H1 (cell line): ENCODE measurements around the gene NOVA1. TPM values are rescaled to one million over a fixed set of nuclear protein-coding genes. Genes with fewer than 3 reads are reported as not detected.

Experiments
- CTCF ChIA-PET: fragments of 300-600 bp; sonication (Branson Sonifier 250); formaldehyde crosslinking; loops from one replicate; lab custom pipeline; 2021; ENCODE audit not compliant: partially characterized antibody; lab: Charles Lee
- POLR2A ChIA-PET: fragments of 300-600 bp; sonication (Branson Sonifier 250); formaldehyde crosslinking; loops from one replicate; lab custom pipeline; 2021; ENCODE audit warnings: inconsistent platforms; ENCODE audit not compliant: partially characterized antibody; lab: Charles Lee
- DNase-seq, 2 experiments: peaks; one replicate each; pipeline versions ENCODE4 v3.0.0 to v3.0.0-alpha.2; 2010 to 2022; ENCODE audit warnings: low spot score in 2 of 2, low read depth in 1 of 2, mixed read lengths in 1 of 2
- FAIRE-seq: peaks from 2 replicates; lab custom pipeline; 2011; peaks lifted over from hg19 to GRCh38; lab: Jason Lieb, UNC
- H2AFZ ChIP-seq: 2 replicates; pipeline ENCODE4 v1.8.1; 2012; ENCODE audit warnings: low read length, inconsistent platforms
- H2AK5ac ChIP-seq: 2 replicates; pipeline ENCODE4 v1.6.1; 2013; ENCODE audit warnings: low read depth, low read length
- H2BK120ac ChIP-seq: replicated peaks from 2 replicates; pipeline ENCODE3; 2013; ENCODE audit warnings: low read depth, low read length, inconsistent platforms
- H2BK12ac ChIP-seq: 2 replicates; pipeline ENCODE4 v1.6.1; 2013; ENCODE audit warnings: low read depth, low read length
- H2BK15ac ChIP-seq: 2 replicates; pipeline ENCODE4 v1.6.1; 2013; ENCODE audit warnings: low read length
- H2BK20ac ChIP-seq: 2 replicates; pipeline ENCODE4 v1.6.1; 2013; ENCODE audit warnings: low read length
- H2BK5ac ChIP-seq: 2 replicates; pipeline ENCODE4 v1.6.1; 2013; ENCODE audit warnings: low read depth, low read length
- H3K14ac ChIP-seq: 2 replicates; pipeline ENCODE4 v1.6.1; 2013; ENCODE audit warnings: inconsistent platforms; ENCODE audit not compliant: insufficient read length
- H3K18ac ChIP-seq: 2 replicates; pipeline ENCODE4 v1.6.1; 2013; ENCODE audit warnings: low read length; ENCODE audit errors: extremely low read depth
- H3K23ac ChIP-seq: 2 replicates; pipeline ENCODE4 v1.6.1; 2013; ENCODE audit warnings: inconsistent platforms; ENCODE audit not compliant: insufficient read length
- H3K23me2 ChIP-seq: 2 replicates; pipeline ENCODE4 v1.6.1; 2013; ENCODE audit warnings: low read depth, low read length
- H3K27ac ChIP-seq: 2 replicates; pipeline ENCODE4 v1.6.1; 2011; ENCODE audit warnings: low read depth, low read length, inconsistent platforms
- H3K27me3 ChIP-seq, 4 experiments: replicated peaks in 1 of 4; 1 replicate in 1 of 4; 2 replicates in 3 of 4; pipeline versions ENCODE4 v1.6.1 to v1.8.1; 2011 to 2013; ENCODE audit warnings: low read length in 3 of 4, mild to moderate bottlenecking in 3 of 4, inconsistent platforms in 2 of 4, mixed read lengths in 2 of 4, moderate library complexity in 1 of 4; ENCODE audit not compliant: control insufficient read depth in 3 of 4, insufficient read depth in 3 of 4; ENCODE audit errors: extremely low read depth in 1 of 4
- H3K36me3 ChIP-seq, 4 experiments: 2 replicates each; pipeline versions ENCODE4 v1.6.1 to v1.8.1; 2011 to 2013; ENCODE audit warnings: mild to moderate bottlenecking in 4 of 4, low read length in 3 of 4, moderate library complexity in 2 of 4, control low read depth in 1 of 4, inconsistent platforms in 1 of 4; ENCODE audit not compliant: insufficient read depth in 4 of 4, control insufficient read depth in 2 of 4
- H3K4ac ChIP-seq: replicated peaks from 2 replicates; pipeline ENCODE3; 2013; ENCODE audit warnings: low read length, low read depth, mixed read lengths, inconsistent platforms; ENCODE audit not compliant: insufficient read length
- H3K4me1 ChIP-seq, 4 experiments: replicated peaks in 1 of 4; 1 replicate in 1 of 4; 2 replicates in 3 of 4; pipeline versions ENCODE4 v1.6.1 to v1.8.1; 2011 to 2013; ENCODE audit warnings: low read length in 3 of 4, inconsistent platforms in 2 of 4, mixed read lengths in 1 of 4; ENCODE audit not compliant: insufficient read depth in 4 of 4, control insufficient read depth in 3 of 4
- H3K4me2 ChIP-seq, 2 experiments: 2 replicates each; pipeline versions ENCODE4 v1.6.1 to v1.8.1; 2011 to 2013; ENCODE audit warnings: low read depth in 2 of 2, low read length in 2 of 2, control low read depth in 1 of 2, inconsistent platforms in 1 of 2, mild to moderate bottlenecking in 1 of 2; ENCODE audit not compliant: insufficient read depth in 1 of 2
- H3K4me3 ChIP-seq, 4 experiments: fragments of 200-600, 300-600 bp in 1 of 4; sonication (generic), shearing (Covaris generic), sonication (Bioruptor Twin) in 1 of 4; 2 replicates each; pipeline versions ENCODE4 v1.5.1 to v1.8.1; 2011 to 2016; ENCODE audit warnings: low read length in 4 of 4, low read depth in 3 of 4, control low read depth in 2 of 4, inconsistent platforms in 2 of 4, mild to moderate bottlenecking in 2 of 4, mixed read lengths in 1 of 4, moderate library complexity in 1 of 4; ENCODE audit not compliant: insufficient read depth in 2 of 4; ENCODE audit errors: extremely low read depth in 1 of 4
- H3K56ac ChIP-seq: replicated peaks from 2 replicates; pipeline ENCODE3; 2013; ENCODE audit warnings: low read depth, mild to moderate bottlenecking, mixed read lengths, low read length, inconsistent platforms; ENCODE audit not compliant: insufficient read length
- H3K79me1 ChIP-seq: 2 replicates; pipeline ENCODE4 v1.6.1; 2013; ENCODE audit warnings: low read depth, low read length, control low read depth
- H3K79me2 ChIP-seq, 2 experiments: 2 replicates each; pipeline versions ENCODE4 v1.6.1 to v1.8.1; 2012 to 2013; ENCODE audit warnings: low read length in 2 of 2, mild to moderate bottlenecking in 2 of 2, inconsistent platforms in 1 of 2; ENCODE audit not compliant: insufficient read depth in 2 of 2, control insufficient read depth in 1 of 2
- H3K9ac ChIP-seq, 4 experiments: replicated peaks in 1 of 4; 1 replicate in 1 of 4; 2 replicates in 3 of 4; pipeline versions ENCODE4 v1.6.1 to v1.8.1; 2011 to 2013; ENCODE audit warnings: low read depth in 3 of 4, low read length in 3 of 4, control low read depth in 2 of 4, mild to moderate bottlenecking in 2 of 4, moderate library complexity in 2 of 4, inconsistent platforms in 1 of 4; ENCODE audit errors: extremely low read depth in 1 of 4
- H3K9me3 ChIP-seq, 2 experiments: 2 replicates each; pipeline versions ENCODE4 v1.6.1 to v1.8.1; 2012 to 2013; ENCODE audit warnings: mild to moderate bottlenecking in 2 of 2, moderate library complexity in 2 of 2, control low read depth in 1 of 2, inconsistent platforms in 1 of 2, low read depth in 1 of 2, low read length in 1 of 2, mixed read lengths in 1 of 2; ENCODE audit not compliant: insufficient read depth in 2 of 2
- H4K20me1 ChIP-seq, 2 experiments: replicated peaks in 1 of 2; 2 replicates each; pipeline versions ENCODE3 to v1.8.1; 2011 to 2013; ENCODE audit warnings: inconsistent platforms in 2 of 2, low read length in 2 of 2, mild to moderate bottlenecking in 1 of 2; ENCODE audit not compliant: insufficient read depth in 2 of 2, control insufficient read depth in 1 of 2
- H4K5ac ChIP-seq: 2 replicates; pipeline ENCODE4 v1.6.1; 2013; ENCODE audit warnings: low read length, low read depth, mixed read lengths, inconsistent platforms; ENCODE audit not compliant: insufficient read length
- H4K8ac ChIP-seq: 2 replicates; pipeline ENCODE4 v1.8.0; 2013; ENCODE audit warnings: mild to moderate bottlenecking, moderate library complexity, low read length, inconsistent platforms; ENCODE audit not compliant: insufficient read depth; ENCODE audit errors: extremely low read depth
- H4K91ac ChIP-seq: replicated peaks from 2 replicates; pipeline ENCODE3; 2013; ENCODE audit warnings: low read length, mixed read lengths, inconsistent platforms; ENCODE audit not compliant: insufficient read length
- BACH1 ChIP-seq: IDR thresholded peaks from 2 replicates; pipeline ENCODE4 v1.6.1; 2012; ENCODE audit warnings: low read length, improper control_type of control experiment
- GTF2F1 ChIP-seq: IDR thresholded peaks from 2 replicates; pipeline ENCODE4 v1.6.1; 2012; ENCODE audit warnings: low read depth, low read length, improper control_type of control experiment, borderline replicate concordance
- POLR2AphosphoS5 ChIP-seq: IDR thresholded peaks from 2 replicates; pipeline ENCODE4 v1.6.1; 2011; ENCODE audit warnings: low read depth, low read length
- SIRT6 ChIP-seq: IDR thresholded peaks from one replicate; pipeline ENCODE4 v1.7.1; 2012; ENCODE audit warnings: low read length, inconsistent platforms
- TCF12 ChIP-seq: IDR thresholded peaks from 2 replicates; pipeline ENCODE4 v1.6.1; 2011; ENCODE audit warnings: low read depth, mild to moderate bottlenecking, low read length
- ZNF274 ChIP-seq: IDR thresholded peaks from 2 replicates; pipeline ENCODE4 v1.7.0; 2012; ENCODE audit warnings: low read length, borderline replicate concordance; ENCODE audit errors: extremely low read depth
- WGBS, 2 experiments: shearing (Covaris generic) in 1 of 2; methylation state at CpG; one replicate each; pipeline versions ENCODE4 v1.1.6 to v1.1.7; 2013 to 2015; ENCODE audit warnings: low lambda C conversion rate in 2 of 2, mixed read lengths in 2 of 2, inconsistent platforms in 1 of 2, low coverage in 1 of 2, missing lambda C conversion rate in 1 of 2; ENCODE audit not compliant: insufficient replicate concordance in 2 of 2, insufficient coverage in 1 of 2, insufficient read length in 1 of 2; ENCODE audit errors: extremely low coverage in 1 of 2, missing lambda C conversion rate in 1 of 2; 5-methylcytosine and 5-hydroxymethylcytosine counted together
- polyA plus RNA-seq, 7 experiments: library from polyadenylated mRNA; depleted of rRNA in 3 of 7; stranded (reverse) in 5 of 7; unstranded in 2 of 7; fragments of >200 nt in 5 of 7; fragments of 200-250 nt in 2 of 7; gene quantifications; 1 replicate in 5 of 7; 2 replicates in 1 of 7; 4 replicates in 1 of 7; pipeline versions ENCODE4 v1.2.1 to v1.2.3, GENCODE V29; 2011 to 2013; ENCODE audit warnings: missing spikeins in 2 of 7, mixed read lengths in 2 of 7
- total RNA-seq: library from RNA; stranded (reverse); fragmentation: NEBNext Ultra II Directional; extraction: Animal tissue kit (Norgen Biotek cat#: 25700); gene quantifications from 2 replicates; pipeline ENCODE4 v1.2.1, GENCODE V29; 2021

Gene NOVA1
- total and polyA plus RNA-seq, 2 of the 8 experiments (the other 6 are each of a cell fraction or from before 2014, with no cell fraction given) = 6.8 to 12.7 TPM

DNA sequence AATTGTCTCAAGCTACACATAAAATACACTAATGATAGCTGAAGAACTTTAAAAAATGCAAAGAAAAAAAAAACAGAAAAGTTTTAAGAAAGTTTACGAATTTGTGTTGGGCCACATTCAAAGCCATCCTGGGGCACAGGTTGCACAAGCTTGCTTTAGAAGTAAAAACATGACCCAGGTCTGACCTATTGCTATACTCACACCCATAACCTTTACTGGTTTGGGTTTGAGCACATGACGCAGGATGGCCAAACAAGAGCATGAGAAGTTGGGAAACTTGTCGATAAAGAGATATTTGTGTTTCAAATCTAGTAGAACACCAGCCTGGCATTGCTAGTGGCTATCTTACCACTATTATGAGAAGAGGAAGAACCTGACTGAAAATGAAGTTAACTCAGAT lies 143.7 kb downstream of the NOVA1 start:
- no peak overlapping the region for H2BK5ac ChIP-seq
- H2BK120ac ChIP-seq = no peak overlapping the region
- no peak for FAIRE-seq
- H2BK20ac ChIP-seq = no peak overlapping the region
- no peak overlapping the region for H3K27ac ChIP-seq
- H3K56ac ChIP-seq = no peak overlapping the region
- no peak overlapping the region for H2AK5ac ChIP-seq
- H2BK12ac ChIP-seq = no peak overlapping the region
- no peak overlapping the region for H3K14ac ChIP-seq
- no peaks in the 10 kb centered on the region for H3K79me1 ChIP-seq
- H3K9ac ChIP-seq = no peak overlapping the region
- no peak overlapping the region for H3K4me3 ChIP-seq
- no peaks in the 10 kb centered on the region for H4K20me1 ChIP-seq
- no peak overlapping the region for H2BK15ac ChIP-seq
- H3K9me3 ChIP-seq = no peaks in the 10 kb centered on the region
- POLR2A ChIA-PET = no interaction called here
- no peaks in the 10 kb centered on the region for H3K36me3 ChIP-seq
- no peak overlapping the region for H3K4me2 ChIP-seq
- WGBS, 2 experiments = 97% methylated on average over 3 of the region's 3 CpGs; no CpG with 5 or more reads in 1 of the 2 experiments
- CTCF ChIA-PET = interaction anchor here (0.6 kb wide), 1 partner anchor 153 kb away, joined by 3 read pairs; no protein-coding TSS in a partner anchor
- no peak overlapping the region for H2AFZ ChIP-seq
- H3K23me2 ChIP-seq = no peaks in the 10 kb centered on the region
- H3K27me3 ChIP-seq = no peaks in the 10 kb centered on the region
- no peak overlapping the region for H4K8ac ChIP-seq
- H3K23ac ChIP-seq = no peak overlapping the region
- H3K79me2 ChIP-seq = no peaks in the 10 kb centered on the region
- H4K5ac ChIP-seq = no peak overlapping the region
- H3K4ac ChIP-seq = no peak overlapping the region
- no peak overlapping the region for H3K18ac ChIP-seq
- no peaks in the 10 kb centered on the region for H3K4me1 ChIP-seq
- no peak for DNase-seq
- H4K91ac ChIP-seq = no peak overlapping the region
- TF ChIP-seq TCF12 (no peak), ZNF274 (no peak), POLR2AphosphoS5 (no peak), BACH1 (no peak), GTF2F1 (no peak), SIRT6 (no peak)
